GM19455 (cell line): ENCODE data around the gene WDFY1.
"Not testable (repeated sequence)": the region's sequence is repeated elsewhere in the genome, so short reads cannot be mapped to it uniquely, and the experiment has no call there.

Source experiments
- ATAC-seq: cut with Tn5 transposase; IDR thresholded peaks from one replicate; pipeline ENCODE4 v1.9.1; 2021; ENCODE audit not compliant: unreplicated experiment

Gene WDFY1

GRCh38 chr2:223897669-223898330 is 47.3 kb downstream of the WDFY1 start:
- ATAC-seq = no peak

GRCh38 chr2:223896833-223897311 is 48.3 kb downstream of the WDFY1 start:
- peak; percentile 75 for ATAC-seq

GRCh38 chr2:223894968-223895367 is 50.2 kb downstream of the WDFY1 start:
- no peak for ATAC-seq

GRCh38 chr2:223894009-223894408 is 51.1 kb downstream of the WDFY1 start:
- ATAC-seq = no peak

GRCh38 chr2:223890721-223891120 is 54.4 kb downstream of the WDFY1 start:
- ATAC-seq = no peak

GRCh38 chr2:223889229-223889628 is 55.9 kb downstream of the WDFY1 start:
- no peak for ATAC-seq

DNA sequence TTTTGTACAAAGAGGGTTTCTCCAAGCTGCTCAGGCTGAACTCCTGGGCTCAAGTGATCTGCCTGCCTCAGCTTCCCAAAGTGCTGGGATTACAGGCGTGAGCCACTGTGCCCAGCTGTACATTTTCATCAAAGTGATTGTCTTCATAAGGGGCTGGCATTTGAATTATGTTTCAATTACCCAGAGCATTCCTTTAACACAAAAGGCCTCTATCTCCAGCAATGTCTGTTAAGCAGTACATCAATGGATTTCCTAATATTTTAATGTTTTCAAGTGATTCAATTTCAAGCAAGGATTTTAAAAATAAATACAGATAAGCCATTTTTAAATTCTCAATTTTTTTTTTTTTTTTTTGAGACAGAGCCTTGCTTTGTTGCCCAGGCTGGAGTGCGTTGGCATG is 56.9 kb downstream of the WDFY1 start:
- no peak for ATAC-seq

DNA sequence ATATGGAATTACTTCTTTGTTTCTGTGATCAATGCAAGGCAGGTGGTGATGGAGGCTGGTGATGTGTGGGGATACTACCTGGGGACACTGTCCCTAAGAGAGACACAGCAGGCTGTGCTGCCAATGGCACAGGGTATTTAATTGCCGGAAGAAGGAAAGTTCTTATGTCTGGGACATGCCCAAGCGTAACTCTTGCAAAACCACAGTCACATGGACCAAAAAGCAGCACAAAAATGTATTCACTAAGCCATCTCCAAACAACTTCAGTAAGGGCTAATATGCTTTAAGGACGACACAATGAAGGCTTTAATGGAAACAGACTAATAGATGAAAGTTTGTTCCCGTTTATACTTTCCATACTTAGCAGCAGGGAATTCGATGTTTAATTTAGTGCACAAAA is 58.0 kb downstream of the WDFY1 start:
- no peak for ATAC-seq

GRCh38 chr2:223886726-223887125 is 58.4 kb downstream of the WDFY1 start:
- ATAC-seq = no peak

GRCh38 chr2:223884399-223884798 is 60.7 kb downstream of the WDFY1 start:
- peak; percentile 85 for ATAC-seq

- no peak for ATAC-seq
These were observed 62.4 kb downstream of the WDFY1 start for GRCh38 chr2:223882715-223883114.

DNA sequence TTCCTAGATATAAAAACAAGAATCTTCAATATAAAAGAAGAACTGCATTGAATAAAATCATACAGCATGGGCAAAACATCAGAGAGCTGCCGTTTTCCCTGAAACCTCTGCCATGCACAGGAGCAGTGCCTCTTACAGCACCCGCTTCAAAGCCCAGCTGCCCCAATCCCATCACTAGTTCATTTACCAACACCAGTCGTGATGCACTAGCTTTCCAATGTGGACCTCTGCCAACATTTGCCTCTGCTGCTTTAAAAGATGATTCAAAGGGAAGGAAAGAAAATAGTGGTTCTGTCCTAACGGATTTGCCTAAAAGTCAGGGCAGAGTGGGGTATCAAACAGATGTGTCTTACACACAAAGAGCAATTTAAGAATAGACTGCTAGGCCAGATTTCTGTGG is 64.3 kb downstream of the WDFY1 start:
- ATAC-seq = no peak

DNA sequence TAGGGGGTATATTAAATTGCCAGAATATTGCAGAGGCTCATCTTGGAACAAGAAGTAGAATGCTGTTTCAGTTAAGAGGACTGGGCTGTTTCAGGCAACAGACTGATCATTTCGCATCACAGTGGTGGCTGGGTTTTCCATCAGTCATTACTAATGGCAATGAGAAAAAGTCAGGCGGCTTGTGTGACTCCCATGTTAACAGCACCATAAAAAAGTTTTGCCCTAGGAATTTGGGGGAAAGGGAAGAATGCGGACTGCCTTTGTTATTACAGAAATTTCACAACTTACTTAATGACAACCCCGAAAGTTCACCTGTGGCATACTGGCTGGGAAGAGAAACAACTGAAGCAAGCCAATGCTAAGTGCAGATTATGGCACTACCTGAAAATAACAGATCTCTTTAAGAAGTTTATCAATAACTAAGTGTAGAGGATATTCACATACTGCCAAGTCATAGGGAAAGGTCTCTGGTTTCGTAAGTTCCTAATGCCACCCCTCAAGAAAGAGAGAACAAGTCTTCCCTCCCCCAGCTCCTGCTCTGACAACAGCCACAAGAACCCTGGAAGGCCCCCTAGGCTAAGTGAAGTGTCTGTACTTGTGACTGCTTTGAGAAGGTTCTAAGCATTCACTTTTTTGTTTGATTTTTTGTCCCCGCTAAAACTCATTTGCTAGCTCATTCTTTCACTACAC is 67.3 kb downstream of the WDFY1 start:
- ATAC-seq = no peak

- no peak for ATAC-seq
These were observed 71.5 kb downstream of the WDFY1 start for GRCh38 chr2:223873672-223874071.

DNA sequence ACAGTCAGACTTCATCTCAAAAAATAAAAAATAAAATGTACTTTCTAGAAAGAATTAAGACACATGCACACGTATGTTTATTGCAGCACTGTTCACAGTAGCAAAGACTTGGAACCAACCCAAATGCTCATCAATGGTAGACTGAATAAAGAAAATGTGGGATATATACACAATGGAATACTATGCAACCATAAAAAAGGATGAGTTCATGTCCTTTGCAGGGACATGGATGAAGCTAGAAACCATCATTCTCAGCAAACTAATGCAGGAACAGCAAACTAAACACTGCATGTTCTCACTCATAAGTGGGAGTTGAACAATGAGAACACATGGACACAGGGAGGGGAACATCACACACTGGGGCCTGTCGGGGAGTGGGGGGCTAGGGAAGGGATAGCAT is 72.4 kb downstream of the WDFY1 start:
- not testable (repeated sequence) for ATAC-seq

GRCh38 chr2:223871661-223872060 is 73.5 kb downstream of the WDFY1 start:
- not testable (repeated sequence) for ATAC-seq

- ATAC-seq = no peak
These were observed 74.1 kb downstream of the WDFY1 start for GRCh38 chr2:223870840-223871611.

DNA sequence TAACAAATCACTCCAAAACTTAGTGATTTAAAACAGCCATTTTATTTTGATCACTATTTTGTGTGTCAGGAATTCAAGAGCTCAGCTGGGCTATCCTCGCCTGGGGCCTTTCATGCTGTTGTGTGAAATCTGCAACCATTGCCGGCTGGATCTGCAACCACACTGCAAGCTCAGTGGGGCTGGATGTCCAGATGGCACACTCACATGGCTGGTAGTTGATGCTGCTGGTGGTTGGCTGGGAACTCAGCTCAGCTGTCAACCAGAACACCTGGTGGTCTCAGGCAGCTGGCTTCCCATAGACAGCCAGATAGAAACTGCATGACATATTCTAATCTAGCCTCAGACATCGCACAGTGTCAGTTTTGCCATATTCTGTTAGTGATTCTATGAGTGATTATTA is 77.1 kb downstream of the WDFY1 start:
- peak; percentile 57 for ATAC-seq

DNA sequence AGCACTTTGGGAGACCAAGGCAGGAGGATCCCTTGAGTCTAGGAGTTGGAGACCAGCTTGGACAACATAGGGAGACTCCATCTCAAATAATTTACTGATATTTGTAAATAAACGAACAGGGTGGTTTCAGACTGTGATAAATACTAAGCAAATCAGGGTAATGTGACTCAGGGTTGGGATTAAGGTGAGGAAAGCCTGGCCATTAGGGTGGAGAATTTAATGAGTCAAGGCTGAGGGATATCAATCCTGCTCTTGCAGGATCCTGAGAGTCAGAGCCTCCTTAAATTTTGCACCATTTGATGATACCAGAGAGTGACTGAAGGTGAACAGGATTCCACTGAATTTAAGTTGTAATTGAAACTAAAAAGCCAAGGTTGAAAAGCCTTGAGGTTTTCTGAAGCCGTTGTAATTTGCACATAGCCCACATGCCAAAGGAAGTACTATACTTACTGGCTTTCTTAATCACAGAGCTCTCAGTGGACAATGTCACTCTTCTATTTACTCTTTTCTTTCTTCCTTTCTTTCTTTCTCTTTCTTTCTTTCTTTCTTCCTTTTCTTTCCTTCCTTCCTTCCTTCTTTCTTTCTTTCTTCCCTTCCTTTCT is 79.1 kb downstream of the WDFY1 start:
- ATAC-seq = no peak

DNA sequence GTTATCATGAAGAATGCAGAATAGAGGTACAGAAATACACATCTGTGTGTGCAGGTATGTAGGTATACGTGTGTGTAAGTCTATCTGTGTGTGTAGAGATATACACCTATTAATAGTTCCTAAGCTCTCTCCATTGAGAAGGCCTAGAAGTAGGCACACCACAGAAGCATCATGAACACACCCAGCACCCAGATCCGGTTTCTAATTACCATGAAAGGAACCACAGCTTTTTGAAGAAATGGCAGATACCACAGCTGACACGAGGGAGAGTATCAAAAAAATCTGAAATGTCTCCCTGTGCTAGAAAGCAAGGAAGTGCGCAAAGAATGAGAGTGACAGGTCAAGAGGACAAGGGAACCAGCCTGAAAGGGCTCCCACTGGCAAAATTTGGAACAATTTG is 80.0 kb downstream of the WDFY1 start:
- ATAC-seq = no peak

DNA sequence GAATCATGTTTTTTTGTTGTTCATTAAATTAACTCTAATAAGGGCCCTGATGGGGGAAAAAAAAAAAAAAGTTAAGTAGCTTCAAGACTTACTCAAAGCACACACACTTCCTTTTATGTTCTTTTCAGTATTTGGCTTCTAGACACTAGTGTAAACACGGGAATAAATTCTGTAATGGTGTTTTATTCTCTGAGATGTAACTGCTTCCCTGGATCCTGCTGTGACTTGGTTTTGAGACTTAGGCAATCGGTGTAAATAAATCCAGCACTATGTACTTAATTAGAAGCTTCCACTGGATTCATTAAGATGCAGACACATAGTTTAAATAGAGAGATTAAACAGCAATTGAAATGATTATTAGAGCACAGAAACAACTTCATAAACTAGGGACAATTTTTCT is 81.6 kb downstream of the WDFY1 start:
- ATAC-seq = no peak
